ENCODE measurements around the gene CLDN17. TPM values are rescaled to one million over a fixed set of nuclear protein-coding genes. Genes with fewer than 3 reads are reported as not detected.

The CLDN17 gene
- total and polyA plus RNA-seq, 2 experiments from 2014 or later = not detected

DNA sequence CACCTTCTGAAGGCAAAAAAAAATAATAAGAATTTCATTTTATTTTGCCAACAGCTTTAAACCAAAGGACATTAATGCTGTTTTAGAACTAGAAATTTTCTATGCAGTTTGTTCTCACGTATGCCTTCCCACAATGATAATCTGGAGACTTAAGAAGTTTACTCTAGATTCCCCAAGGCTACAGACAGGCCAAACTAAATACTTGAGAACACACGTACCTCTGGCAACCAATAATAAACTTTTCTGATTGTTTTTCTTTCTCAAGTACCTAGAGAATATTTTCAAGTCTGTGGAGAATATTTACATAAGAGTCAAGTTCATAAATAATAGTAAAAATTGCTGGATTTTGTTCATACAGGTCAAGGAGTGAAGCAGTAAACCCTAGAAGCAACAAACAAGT, 33.4 kb upstream of the CLDN17 start:
- H3K36me3 ChIP-seq (replicated peaks; ENCODE audit: insufficient read depth, low read depth) = no peaks in the 10 kb centered on the region
- 52% methylated on average over 2 of the region's 2 CpGs for WGBS (ENCODE audit: low lambda C conversion rate, missing lambda C conversion rate)
- H3K9me3 ChIP-seq (ENCODE audit: low read depth) = no peaks in the 10 kb centered on the region
- TF ChIP-seq CTCF (IDR thresholded peaks at IDR 0.05; ENCODE audit: poor library complexity) = no peak
- no peak for TF ChIP-seq EZH2phosphoT487 (IDR thresholded peaks at IDR 0.05; ENCODE audit: low read depth, severe bottlenecking, unreplicated experiment)
- TF ChIP-seq EZH2 (IDR thresholded peaks at IDR 0.05; ENCODE audit: borderline replicate concordance) = no peak
- H3K27me3 ChIP-seq = no peaks in the 10 kb centered on the region
- H4K20me1 ChIP-seq (ENCODE audit: insufficient read depth, poor library complexity, severe bottlenecking) = no peaks in the 10 kb centered on the region
- no peaks in the 10 kb centered on the region for H3K9me2 ChIP-seq (replicated peaks; ENCODE audit: insufficient read depth)
- H3K4me1 ChIP-seq (ENCODE audit: insufficient read depth) = no peaks in the 10 kb centered on the region
- no peak for DNase-seq (ENCODE audit: low spot score)
- no peak overlapping the region for H3K4me3 ChIP-seq
- H3K79me2 ChIP-seq = no peaks in the 10 kb centered on the region
- H3K4me2 ChIP-seq = no peak overlapping the region
- no peak overlapping the region for H2AFZ ChIP-seq
- H3K27ac ChIP-seq = no peak overlapping the region

DNA sequence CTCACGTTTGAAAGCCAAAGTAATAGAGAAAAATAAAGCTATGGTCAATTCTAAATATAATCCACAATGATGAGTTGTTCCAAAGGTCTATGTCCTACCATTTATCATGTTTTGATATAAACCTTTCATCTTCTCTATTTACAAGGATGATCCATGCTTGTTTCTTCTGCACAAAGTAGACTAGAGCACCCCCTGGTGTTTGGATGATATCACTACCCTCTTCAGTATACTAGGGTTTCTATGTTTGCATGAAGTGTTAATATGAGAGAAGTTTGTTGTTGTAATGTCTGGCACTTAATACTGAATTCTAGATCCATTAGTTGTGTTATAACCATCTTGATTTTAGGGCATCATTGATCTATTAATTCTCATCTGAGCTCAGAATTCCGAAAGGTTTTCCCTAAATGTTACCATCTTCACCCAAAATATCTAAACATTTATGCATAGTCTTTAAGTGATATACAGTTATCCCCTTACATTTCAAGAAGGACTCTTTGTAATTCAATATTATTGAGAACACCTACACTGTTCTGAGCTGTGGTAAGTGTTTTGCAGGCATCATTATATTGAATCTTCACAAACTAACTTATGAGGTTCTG, 28.2 kb upstream of the CLDN17 start:
- TF ChIP-seq CTCF (IDR thresholded peaks at IDR 0.05; ENCODE audit: poor library complexity) (peak; percentile 62), EZH2phosphoT487 (IDR thresholded peaks at IDR 0.05; ENCODE audit: low read depth, severe bottlenecking, unreplicated experiment) (no peak)
- DNase-seq (ENCODE audit: low spot score) = peak; percentile 67
- H3K36me3 ChIP-seq (replicated peaks; ENCODE audit: insufficient read depth, low read depth) = no peaks in the 10 kb centered on the region

GRCh38 chr21:30193201-30193600, 26.6 kb upstream of the CLDN17 start:
- WGBS (ENCODE audit: low lambda C conversion rate, missing lambda C conversion rate) = 94% methylated on average over 2 of the region's 2 CpGs
- Histone ChIP-seq H3K9me2 (replicated peaks; ENCODE audit: insufficient read depth) (no peaks in the 10 kb centered on the region), H3K4me3 (no peak overlapping the region), H2AFZ (no peak overlapping the region), H4K20me1 (ENCODE audit: insufficient read depth, poor library complexity, severe bottlenecking) (no peaks in the 10 kb centered on the region), H3K79me2 (no peaks in the 10 kb centered on the region), H3K4me2 (no peak overlapping the region), H3K9me3 (ENCODE audit: low read depth) (no peaks in the 10 kb centered on the region), H3K36me3 (replicated peaks; ENCODE audit: insufficient read depth, low read depth) (no peaks in the 10 kb centered on the region), H3K27me3 (no peaks in the 10 kb centered on the region), H3K27ac (no peak overlapping the region), H3K4me1 (ENCODE audit: insufficient read depth) (no peaks in the 10 kb centered on the region)
- no peak for DNase-seq (ENCODE audit: low spot score)
- TF ChIP-seq CTCF (IDR thresholded peaks at IDR 0.05; ENCODE audit: poor library complexity) (no peak), EZH2 (IDR thresholded peaks at IDR 0.05; ENCODE audit: borderline replicate concordance) (no peak), EZH2phosphoT487 (IDR thresholded peaks at IDR 0.05; ENCODE audit: low read depth, severe bottlenecking, unreplicated experiment) (no peak)

More for the DNA sequence above, 28.2 kb upstream of the CLDN17 start:
- H3K9me2 ChIP-seq (replicated peaks; ENCODE audit: insufficient read depth) = no peaks in the 10 kb centered on the region
- H3K4me1 ChIP-seq (ENCODE audit: insufficient read depth) = no peaks in the 10 kb centered on the region
- no peak overlapping the region for H3K4me3 ChIP-seq
- no peaks in the 10 kb centered on the region for H3K79me2 ChIP-seq
- H4K20me1 ChIP-seq (ENCODE audit: insufficient read depth, poor library complexity, severe bottlenecking) = no peaks in the 10 kb centered on the region
- no peaks in the 10 kb centered on the region for H3K9me3 ChIP-seq (ENCODE audit: low read depth)
- H2AFZ ChIP-seq = no peak overlapping the region
- H3K27me3 ChIP-seq = no peaks in the 10 kb centered on the region
- no peak overlapping the region for H3K4me2 ChIP-seq
- 24% methylated on average over 2 of the region's 2 CpGs for WGBS (ENCODE audit: low lambda C conversion rate, missing lambda C conversion rate)
- no peak overlapping the region for H3K27ac ChIP-seq

All from hepatocyte (in vitro differentiated cells).